K562 (cell line): Measurements from ENCODE around the gene ARL4D. TPM values are rescaled to one million over a fixed set of nuclear protein-coding genes. Genes with fewer than 3 reads are reported as not detected.

Experiments
- ATF1 ChIP-seq, 2 experiments: fragments of 450-650 bp in 1 of 2; IDR thresholded peaks; 2 replicates each; pipeline ENCODE4 v1.6.1; 2016; ENCODE audit warnings: missing compliant biosample characterization in 1 of 2, missing genetic modification characterization in 1 of 2
- BCLAF1 ChIP-seq, 2 experiments: fragments of 450-650 bp in 1 of 2; IDR thresholded peaks; 2 replicates each; pipeline ENCODE4 v1.6.1; 2011 to 2017; ENCODE audit warnings: low read depth in 2 of 2, antibody characterized with exemption in 1 of 2, borderline replicate concordance in 1 of 2, low read length in 1 of 2, mild to moderate bottlenecking in 1 of 2, mixed read lengths in 1 of 2; ENCODE audit not compliant: control insufficient read depth in 1 of 2
- CBX3 ChIP-seq, 2 experiments: IDR thresholded peaks; 1 replicate in 1 of 2; 2 replicates in 1 of 2; pipeline ENCODE4 v1.6.1; 2012; ENCODE audit warnings: inconsistent platforms in 2 of 2, low read length in 2 of 2, borderline replicate concordance in 1 of 2, control low read depth in 1 of 2
- DLX4 ChIP-seq: fragments of 250-450 bp; sonication (Bioruptor Pico); IDR thresholded peaks from 2 replicates; pipeline ENCODE4 v1.6.1; 2021; ENCODE audit warnings: mild to moderate bottlenecking
- E2F8 ChIP-seq: fragments of 450-650 bp; IDR thresholded peaks from 2 replicates; pipeline ENCODE4 v1.7.1; 2018; ENCODE audit warnings: mild to moderate bottlenecking, low read depth; ENCODE audit not compliant: partially characterized antibody
- ELF4 ChIP-seq: fragments of 450-650 bp; formaldehyde crosslinking; IDR thresholded peaks from 2 replicates; pipeline ENCODE4 v1.4.0; 2022; ENCODE audit warnings: missing genetic modification characterization
- FOXK2 ChIP-seq, 2 experiments: fragments of 450-650 bp; IDR thresholded peaks in 1 of 2; conservative IDR thresholded peaks in 1 of 2; 2 replicates each; pipeline ENCODE4 v1.6.1; 2016; ENCODE audit warnings: low read depth in 2 of 2, mild to moderate bottlenecking in 1 of 2
- LEF1 ChIP-seq: fragments of 450-650 bp; IDR thresholded peaks from 2 replicates; pipeline ENCODE4 v1.6.1; 2016; ENCODE audit warnings: mild to moderate bottlenecking
- MAZ ChIP-seq, 2 experiments: fragments of 450-650 bp in 1 of 2; sonication (generic) in 1 of 2; formaldehyde crosslinking; IDR thresholded peaks in 1 of 2; conservative IDR thresholded peaks in 1 of 2; 2 replicates each; pipeline versions ENCODE4 v1.4.0 to v1.5.0; 2020; ENCODE audit warnings: mild to moderate bottlenecking in 1 of 2, missing genetic modification reagents in 1 of 2
- MLX ChIP-seq, 2 experiments: fragments of 450-650 bp in 1 of 2; sonication (generic) in 1 of 2; formaldehyde crosslinking; conservative IDR thresholded peaks; 2 replicates each; pipeline versions ENCODE4 v1.4.0 to v1.8.1; 2020 to 2022; ENCODE audit warnings: mild to moderate bottlenecking in 1 of 2, missing genetic modification reagents in 1 of 2
- NUFIP1 ChIP-seq: fragments of 450-650 bp; IDR thresholded peaks from 2 replicates; pipeline ENCODE4 v1.6.1; 2018; ENCODE audit not compliant: partially characterized antibody
- PHF21A ChIP-seq: fragments of 450-650 bp; IDR thresholded peaks from 2 replicates; pipeline ENCODE4 v1.6.1; 2017; ENCODE audit warnings: low read depth, borderline replicate concordance
- ZBTB33 ChIP-seq: sonication (generic); formaldehyde crosslinking; IDR thresholded peaks from 2 replicates; pipeline ENCODE4 v1.8.1; 2023; ENCODE audit warnings: mild to moderate bottlenecking, missing genetic modification reagents
- ZC3H8 ChIP-seq: fragments of 450-650 bp; IDR thresholded peaks from 2 replicates; pipeline ENCODE4 v1.6.1; 2017
- ZNF143 ChIP-seq: sonication (generic); formaldehyde crosslinking; IDR thresholded peaks from 2 replicates; pipeline ENCODE4 v1.9.0; 2022; ENCODE audit warnings: mild to moderate bottlenecking, missing genetic modification reagents
- polyA plus RNA-seq, 8 experiments: library from polyadenylated mRNA; depleted of rRNA in 4 of 8; stranded (reverse) in 5 of 8; unstranded in 3 of 8; fragments of >200 nt; fragmentation: Nextera tagmentation in 2 of 8; fragmentation: Illumina TruSeq in 1 of 8; extraction: Ambion mirVana in 2 of 8; extraction: Trizol in 1 of 8; gene quantifications; 2 replicates each; pipeline versions ENCODE4 v1.2.1 to v1.2.3, GENCODE V29; 2011 to 2014; ENCODE audit warnings: inconsistent platforms in 1 of 8, missing spikeins in 1 of 8
- total RNA-seq, 7 experiments: library from RNA; depleted of rRNA in 6 of 7; stranded (reverse); fragments of >200 nt in 6 of 7; fragmentation: Illumina TruSeq in 2 of 7; extraction: Trizol in 2 of 7; gene quantifications; 2 replicates each; pipeline versions ENCODE4 v1.2.1 to v1.2.3, GENCODE V29; 2011 to 2021; ENCODE audit warnings: low replicate concordance in 1 of 7

ARL4D gene
- total and polyA plus RNA-seq, 9 of the 15 experiments (the other 6 are each of a cell fraction or from before 2014, with no cell fraction given), result 0.07 to 0.53 (median 0.28) TPM; not detected in 1

GRCh38 chr17:43367737-43368242 is 31.0 kb upstream of the ARL4D start (continued):
- TF ChIP-seq BCLAF1 (IDR thresholded peaks at IDR 0.05; ENCODE audit: borderline replicate concordance in 1 of 2, control insufficient read depth in 1 of 2, low read depth in 2 of 2, low read length in 1 of 2) (peak; percentile 65 to 99; a peak in 3 of 4 replicates), MLX (CRISPR knock-in tag; conservative IDR thresholded peaks at IDR 0.05) (peak in 1 of 2 experiments; percentile 94; a peak in 2 of 4 replicates), ATF1 (CRISPR knock-in tag; IDR thresholded peaks at IDR 0.05) (no peak), ATF1 (tag; IDR thresholded peaks at IDR 0.05) (peak; percentile 53), DLX4 (peak; percentile 88), PHF21A (peak; percentile 79; the same call in 1 of the 2 replicates), NUFIP1 (peak; percentile 14), MAZ (CRISPR knock-in tag; conservative IDR thresholded peaks at IDR 0.05 in 1 of 2, IDR thresholded peaks at IDR 0.05 in 1 of 2) (peak in 1 of 2 experiments; percentile 43; a peak in 2 of 4 replicates), CBX3 (IDR thresholded peaks at IDR 0.05; ENCODE audit: borderline replicate concordance in 1 of 2, low read length in 2 of 2) (peak in 1 of 2 experiments; percentile 34; a peak in 1 of 3 replicates), ELF4 (CRISPR knock-in tag) (peak; percentile 85; the same call in 1 of the 2 replicates), FOXK2 (conservative IDR thresholded peaks at IDR 0.05 in 1 of 2, IDR thresholded peaks at IDR 0.05 in 1 of 2; ENCODE audit: low read depth in 2 of 2) (peak; percentile 83 to 87), ZNF143 (CRISPR knock-in tag) (peak; percentile 84), ZBTB33 (CRISPR knock-in tag) (peak; percentile 49; the same call in 1 of the 2 replicates), ZC3H8 (peak; percentile 97), LEF1 (no peak; the same call in 1 of the 2 replicates), E2F8 (peak; percentile 51)
